Sigmoid colon (tissue), 7 donors: ENCODE results near the gene C18orf63. TPM values are rescaled to one million over a fixed set of nuclear protein-coding genes. Genes with fewer than 3 reads are reported as not detected.

Experiments used
- DNase-seq: peaks from one replicate; pipeline ENCODE4 v3.0.0-alpha.2; 2019
- H3K27ac ChIP-seq, 4 donors: fragments of 200-600 bp; sonication (generic); one replicate each; pipeline ENCODE4 v1.5.1; 2016 to 2019; ENCODE audit warnings: mild to moderate bottlenecking in 1 of 4
- H3K27me3 ChIP-seq, 3 donors: fragments of 200-600 bp; sonication (generic); one replicate each; pipeline ENCODE4 v1.5.1; 2019; ENCODE audit warnings: mild to moderate bottlenecking in 1 of 3
- H3K36me3 ChIP-seq, 4 donors: fragments of 200-600 bp; sonication (generic); one replicate each; pipeline ENCODE4 v1.5.1; 2016 to 2019
- H3K4me1 ChIP-seq, 4 donors: fragments of 200-600 bp; sonication (generic); one replicate each; pipeline ENCODE4 v1.5.1; 2017 to 2019
- H3K4me3 ChIP-seq, 4 donors: fragments of 200-600 bp; sonication (generic); one replicate each; pipeline ENCODE4 v1.5.1; 2017 to 2019; ENCODE audit warnings: mild to moderate bottlenecking in 2 of 4, moderate library complexity in 1 of 4
- H3K9me3 ChIP-seq, 4 donors: fragments of 200-600 bp in 3 of 4; sonication (generic) in 3 of 4; one replicate each; pipeline versions ENCODE4 v1.5.1 to v1.6.1; 2013 to 2019
- CTCF ChIP-seq, 4 experiments: fragments of 450-650 bp in 3 of 4; fragments of 200-600 bp in 1 of 4; IDR thresholded peaks; one replicate each; pipeline ENCODE4 v1.5.1; 2016 to 2019; ENCODE audit warnings: antibody characterized with exemption in 4 of 4, mild to moderate bottlenecking in 3 of 4, moderate library complexity in 2 of 4
- EP300 ChIP-seq, 4 donors: sonication (generic); formaldehyde crosslinking; IDR thresholded peaks; one replicate each; pipeline ENCODE4 v1.6.1; 2017; ENCODE audit warnings: antibody characterized with exemption in 4 of 4
- POLR2A ChIP-seq, 2 donors: fragments of 450-650 bp; IDR thresholded peaks; one replicate each; pipeline ENCODE4 v1.6.1; 2016; ENCODE audit warnings: antibody characterized with exemption in 2 of 2, mild to moderate bottlenecking in 2 of 2, moderate library complexity in 2 of 2
- POLR2AphosphoS5 ChIP-seq, 4 donors: sonication (generic); formaldehyde crosslinking; IDR thresholded peaks; one replicate each; pipeline ENCODE4 v1.6.1; 2017; ENCODE audit warnings: antibody characterized with exemption in 4 of 4
- WGBS, 2 donors: extraction: QIAGEN DNeasy Blood & Tissue Kit; methylation state at CpG; one replicate each; pipeline ENCODE4 v1.1.7; 2013; 5-methylcytosine and 5-hydroxymethylcytosine counted together
- intact Hi-C: fragments of 100-400 bp; cut with DNase I; formaldehyde crosslinking; loops from one replicate; pipeline ENCODE4 v1.15.1; 2023
- polyA plus RNA-seq, 3 donors: library from polyadenylated mRNA; stranded (reverse); fragments of 200-250 nt; gene quantifications; one replicate each; pipeline ENCODE4 v1.2.3, GENCODE V29; 2013
- total RNA-seq, 4 donors: library from RNA; depleted of rRNA; stranded (reverse); fragments of >200 nt; gene quantifications; one replicate each; pipeline ENCODE4 v1.1.0, GENCODE V29; 2016
- donor health status: healthy with polysubstance abuse.
- donor health status: Bipolar disorder and iron deficiency.
- donor health status: healthy.

The C18orf63 gene
- total and polyA plus RNA-seq, 7 donors: not detected

GRCh38 chr18:74382481-74383017 is 66.9 kb downstream of the C18orf63 start:
- no peaks in the 10 kb centered on the region for H3K36me3 ChIP-seq
- H3K4me3 ChIP-seq: no peak overlapping the region
- no peak for DNase-seq
- TF ChIP-seq CTCF (IDR thresholded peaks at IDR 0.05) (no peak), EP300 (IDR thresholded peaks at IDR 0.05) (no peak)
- no peaks in the 10 kb centered on the region for H3K27me3 ChIP-seq
- H3K27ac ChIP-seq: no peak overlapping the region
- no peaks in the 10 kb centered on the region for H3K4me1 ChIP-seq
- no peaks in the 10 kb centered on the region for H3K9me3 ChIP-seq
- 89 to 93% methylated on average over 10 of the region's 10 CpGs for WGBS, 2 donors
- intact Hi-C loops: no loop called here

- Histone ChIP-seq H3K27me3 (no peaks in the 10 kb centered on the region), H3K36me3 (no peaks in the 10 kb centered on the region), H3K27ac (no peak overlapping the region), H3K4me1 (no peaks in the 10 kb centered on the region), H3K9me3 (no peaks in the 10 kb centered on the region), H3K4me3 (no peak overlapping the region)
- DNase-seq: no peak
- 78 to 87% methylated on average over 6 of the region's 6 CpGs for WGBS, 2 donors
- TF ChIP-seq POLR2AphosphoS5 (IDR thresholded peaks at IDR 0.05): peak in 1 of 4 donors; percentile 24
- no peak for TF ChIP-seq CTCF (IDR thresholded peaks at IDR 0.05)
- no peak for TF ChIP-seq POLR2A (IDR thresholded peaks at IDR 0.05)
- TF ChIP-seq EP300 (IDR thresholded peaks at IDR 0.05): no peak
- intact Hi-C loops: no loop called here
Observed at GRCh38 chr18:74387383-74387782, 71.7 kb downstream of the C18orf63 start.

- Histone ChIP-seq H3K9me3 (no peaks in the 10 kb centered on the region), H3K27ac (no peak overlapping the region), H3K27me3 (no peaks in the 10 kb centered on the region), H3K4me1 (no peaks in the 10 kb centered on the region), H3K36me3 (no peaks in the 10 kb centered on the region), H3K4me3 (no peak overlapping the region)
- intact Hi-C loops: no loop called here
- WGBS, 2 donors: 27 to 61% methylated on average over 1 of the region's 1 CpG
- DNase-seq: no peak
- TF ChIP-seq POLR2AphosphoS5 (IDR thresholded peaks at IDR 0.05): no peak
- TF ChIP-seq EP300 (IDR thresholded peaks at IDR 0.05): no peak
- TF ChIP-seq POLR2A (IDR thresholded peaks at IDR 0.05): no peak
- no peak for TF ChIP-seq CTCF (IDR thresholded peaks at IDR 0.05)
Observed at GRCh38 chr18:74388227-74388626, 72.6 kb downstream of the C18orf63 start.

DNA sequence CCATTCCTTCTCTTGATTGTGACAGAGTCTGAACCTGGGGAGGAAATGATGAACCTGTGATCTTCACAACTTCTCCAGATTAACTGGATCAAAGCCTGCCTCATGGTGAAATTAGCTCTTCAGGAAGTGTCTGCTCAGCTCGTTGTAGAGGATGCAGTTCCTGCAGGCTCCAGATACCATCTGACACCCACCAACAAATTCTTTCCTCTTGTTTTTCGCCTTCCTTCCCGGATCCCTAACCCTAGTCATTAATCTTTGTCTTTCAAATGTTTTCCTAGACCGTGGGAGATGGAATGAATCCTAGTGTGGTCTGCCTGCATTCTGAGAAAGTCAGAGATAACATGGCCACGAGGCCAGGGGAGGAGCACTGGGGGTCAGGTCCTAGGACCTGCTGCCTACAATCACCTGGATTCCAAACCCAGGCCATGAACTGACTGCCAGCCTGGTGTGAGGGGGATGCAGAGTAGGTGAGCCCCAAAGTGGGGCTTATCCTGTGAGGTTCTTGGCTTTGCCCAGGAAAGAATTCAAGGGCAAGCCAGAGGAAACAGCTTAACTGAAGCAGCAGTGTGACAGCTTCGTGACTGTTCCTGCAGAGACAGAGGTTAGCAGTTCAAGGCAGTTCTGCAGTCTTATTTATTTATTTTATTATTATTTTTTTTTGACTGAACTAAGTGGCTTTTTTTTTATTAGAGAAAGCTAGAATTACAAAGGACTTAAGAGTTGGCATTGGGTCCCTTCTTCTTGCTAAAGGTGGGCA is 73.7 kb downstream of the C18orf63 start:
- no peaks in the 10 kb centered on the region for H3K27me3 ChIP-seq
- WGBS, 2 donors: 60 to 82% methylated on average over 6 of the region's 6 CpGs
- no peak overlapping the region for H3K4me3 ChIP-seq
- TF ChIP-seq POLR2AphosphoS5 (IDR thresholded peaks at IDR 0.05) (no peak), CTCF (IDR thresholded peaks at IDR 0.05) (no peak), EP300 (IDR thresholded peaks at IDR 0.05) (no peak), POLR2A (IDR thresholded peaks at IDR 0.05) (no peak)
- H3K27ac ChIP-seq: no peak overlapping the region
- no peak for DNase-seq
- no peaks in the 10 kb centered on the region for H3K36me3 ChIP-seq
- H3K4me1 ChIP-seq: no peaks in the 10 kb centered on the region
- no peaks in the 10 kb centered on the region for H3K9me3 ChIP-seq
- intact Hi-C loops: no loop called here
